DOHH2 (cell line): ENCODE measurements around the gene KCNG4.

Experiments
- H3F3A ChIP-seq: fragments of 200-600 bp; sonication (generic), shearing (Covaris generic); 2 replicates; pipeline ENCODE4 v1.6.0; 2016; ENCODE audit warnings: antibody characterized with exemption, mild to moderate bottlenecking; ENCODE audit not compliant: control insufficient read depth, insufficient read depth
- H3K27ac ChIP-seq: fragments of 200-600 bp; sonication (generic); 2 replicates; pipeline ENCODE4 v1.5.1; 2014; ENCODE audit warnings: low read depth, mild to moderate bottlenecking, low read length, moderate library complexity
- H3K27me3 ChIP-seq: fragments of 200-600 bp; sonication (generic); 2 replicates; pipeline ENCODE4 v1.6.1; 2014; ENCODE audit warnings: mild to moderate bottlenecking, low read length, mixed read lengths; ENCODE audit not compliant: control insufficient read depth
- H3K36me3 ChIP-seq: fragments of 200-600 bp; sonication (generic); 2 replicates; pipeline ENCODE4 v1.6.1; 2014; ENCODE audit warnings: mild to moderate bottlenecking, low read length, moderate library complexity, mixed read lengths; ENCODE audit not compliant: control insufficient read depth
- H3K4me1 ChIP-seq: fragments of 200-600 bp; sonication (generic); 2 replicates; pipeline ENCODE4 v1.6.1; 2014; ENCODE audit warnings: mild to moderate bottlenecking, low read length, mixed read lengths; ENCODE audit not compliant: control insufficient read depth
- H3K4me2 ChIP-seq: fragments of 200-600 bp; sonication (generic); 2 replicates; pipeline ENCODE4 v1.6.0; 2014; ENCODE audit warnings: mild to moderate bottlenecking, low read length, moderate library complexity
- H3K4me3 ChIP-seq: fragments of 200-600 bp; sonication (generic); 2 replicates; pipeline ENCODE4 v1.5.1; 2014; ENCODE audit warnings: mild to moderate bottlenecking, low read length, mixed read lengths
- H3K79me2 ChIP-seq: fragments of 200-600 bp; sonication (generic); 2 replicates; pipeline ENCODE4 v1.6.1; 2014; ENCODE audit warnings: mild to moderate bottlenecking, low read length, mixed read lengths; ENCODE audit not compliant: control insufficient read depth
- H3K9me2 ChIP-seq: fragments of 200-600 bp; sonication (generic); replicated peaks from 2 replicates; pipeline ENCODE4 v1.6.1; 2014; ENCODE audit warnings: mild to moderate bottlenecking, low read length, mixed read lengths; ENCODE audit not compliant: control insufficient read depth
- H3K9me3 ChIP-seq: fragments of 200-600 bp; sonication (generic); 2 replicates; pipeline ENCODE4 v1.6.1; 2014; ENCODE audit warnings: antibody characterized with exemption, low read length, mixed read lengths; ENCODE audit not compliant: control insufficient read depth, insufficient read depth
- H4K20me1 ChIP-seq: fragments of 200-600 bp; sonication (generic); 2 replicates; pipeline ENCODE4 v1.6.0; 2014; ENCODE audit warnings: low read depth, mild to moderate bottlenecking, antibody characterized with exemption, low read length, moderate library complexity; ENCODE audit not compliant: control insufficient read depth, insufficient read depth
- EZH2phosphoT487 ChIP-seq: fragments of 200-600 bp; sonication (generic); IDR thresholded peaks from 2 replicates; pipeline ENCODE4 v1.6.1; 2017; ENCODE audit warnings: borderline replicate concordance, mild to moderate bottlenecking, antibody characterized with exemption, low read length, moderate library complexity, mixed read lengths
- TF ChIP-seq, protein P1 (sequence below): fragments of 200-600 bp; sonication (generic); IDR thresholded peaks from one replicate; pipeline ENCODE4 v1.5.1; 2014; ENCODE audit warnings: antibody characterized with exemption, mild to moderate bottlenecking, low read depth, low read length; ENCODE audit not compliant: poor library complexity, severe bottlenecking

Gene KCNG4

DNA sequence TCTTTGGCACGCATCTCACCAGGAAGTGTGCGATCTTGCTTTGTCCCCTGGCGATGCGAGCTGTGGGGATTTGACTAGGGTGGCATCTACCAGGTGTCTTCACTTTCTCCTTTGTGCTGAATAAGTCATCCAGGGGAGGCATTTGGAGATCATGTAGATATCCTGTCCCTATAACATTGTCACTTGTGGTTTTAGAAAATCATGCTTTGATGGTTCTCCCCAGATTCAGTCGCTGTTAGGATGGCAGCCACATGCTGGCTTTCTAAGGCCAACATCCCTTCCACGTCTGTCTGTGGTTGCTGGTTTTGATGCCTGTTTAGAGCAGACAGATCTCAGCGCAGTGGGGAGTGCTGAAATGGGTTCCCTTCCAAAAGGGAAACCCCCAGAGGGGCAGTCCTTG, 46.3 kb downstream of the KCNG4 start:
- H3K9me2 ChIP-seq, result no peaks in the 10 kb centered on the region
- H3F3A ChIP-seq, result no peaks in the 10 kb centered on the region
- TF ChIP-seq EZH2phosphoT487, result no peak
- TF ChIP-seq, protein P1, sequence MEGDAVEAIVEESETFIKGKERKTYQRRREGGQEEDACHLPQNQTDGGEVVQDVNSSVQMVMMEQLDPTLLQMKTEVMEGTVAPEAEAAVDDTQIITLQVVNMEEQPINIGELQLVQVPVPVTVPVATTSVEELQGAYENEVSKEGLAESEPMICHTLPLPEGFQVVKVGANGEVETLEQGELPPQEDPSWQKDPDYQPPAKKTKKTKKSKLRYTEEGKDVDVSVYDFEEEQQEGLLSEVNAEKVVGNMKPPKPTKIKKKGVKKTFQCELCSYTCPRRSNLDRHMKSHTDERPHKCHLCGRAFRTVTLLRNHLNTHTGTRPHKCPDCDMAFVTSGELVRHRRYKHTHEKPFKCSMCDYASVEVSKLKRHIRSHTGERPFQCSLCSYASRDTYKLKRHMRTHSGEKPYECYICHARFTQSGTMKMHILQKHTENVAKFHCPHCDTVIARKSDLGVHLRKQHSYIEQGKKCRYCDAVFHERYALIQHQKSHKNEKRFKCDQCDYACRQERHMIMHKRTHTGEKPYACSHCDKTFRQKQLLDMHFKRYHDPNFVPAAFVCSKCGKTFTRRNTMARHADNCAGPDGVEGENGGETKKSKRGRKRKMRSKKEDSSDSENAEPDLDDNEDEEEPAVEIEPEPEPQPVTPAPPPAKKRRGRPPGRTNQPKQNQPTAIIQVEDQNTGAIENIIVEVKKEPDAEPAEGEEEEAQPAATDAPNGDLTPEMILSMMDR, result no peak
- H3K36me3 ChIP-seq, result no peaks in the 10 kb centered on the region
- H3K4me2 ChIP-seq, result peak overlapping the region; percentile 62
- no peaks in the 10 kb centered on the region for H3K79me2 ChIP-seq
- no peaks in the 10 kb centered on the region for H3K27me3 ChIP-seq
- H3K4me3 ChIP-seq, result peak overlapping the region; percentile 64
- no peaks in the 10 kb centered on the region for H3K9me3 ChIP-seq
- H4K20me1 ChIP-seq, result no peaks in the 10 kb centered on the region
- H3K4me1 ChIP-seq, result peaks cover 20% of the 10 kb centered on the region
- H3K27ac ChIP-seq, result no peak overlapping the region

DNA sequence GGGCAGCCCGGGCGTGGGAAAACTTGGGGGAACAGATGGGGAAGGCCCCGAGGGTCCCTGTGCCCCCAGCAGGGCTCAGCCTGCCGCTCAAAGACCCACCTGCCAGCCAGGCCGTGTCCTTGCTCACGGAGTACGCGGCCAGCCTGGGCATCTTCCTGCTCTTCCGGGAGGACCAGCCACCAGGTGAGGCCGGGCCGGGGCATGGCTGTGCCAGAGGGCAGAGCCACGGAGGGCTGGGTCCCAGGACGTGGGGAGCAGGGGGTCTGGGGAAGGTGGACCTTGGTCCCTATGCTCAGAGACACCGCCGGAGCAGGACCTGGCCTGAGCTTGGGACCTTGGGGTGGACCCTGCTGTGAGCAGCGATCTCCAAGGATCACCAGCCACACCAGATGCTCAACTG, 48.3 kb downstream of the KCNG4 start:
- Histone ChIP-seq H3K79me2 (peaks cover 7% of the 10 kb centered on the region), H3K9me3 (no peaks in the 10 kb centered on the region), H3K27me3 (no peaks in the 10 kb centered on the region), H3K4me1 (peaks cover 24% of the 10 kb centered on the region), H3K36me3 (no peaks in the 10 kb centered on the region; the same call in 1 of the 2 replicates), H3K4me2 (no peak overlapping the region), H4K20me1 (no peaks in the 10 kb centered on the region), H3K4me3 (no peak overlapping the region), H3K27ac (no peak overlapping the region), H3K9me2 (no peaks in the 10 kb centered on the region), H3F3A (no peaks in the 10 kb centered on the region)
- TF ChIP-seq, protein P1, result no peak
- TF ChIP-seq EZH2phosphoT487, result no peak

DNA sequence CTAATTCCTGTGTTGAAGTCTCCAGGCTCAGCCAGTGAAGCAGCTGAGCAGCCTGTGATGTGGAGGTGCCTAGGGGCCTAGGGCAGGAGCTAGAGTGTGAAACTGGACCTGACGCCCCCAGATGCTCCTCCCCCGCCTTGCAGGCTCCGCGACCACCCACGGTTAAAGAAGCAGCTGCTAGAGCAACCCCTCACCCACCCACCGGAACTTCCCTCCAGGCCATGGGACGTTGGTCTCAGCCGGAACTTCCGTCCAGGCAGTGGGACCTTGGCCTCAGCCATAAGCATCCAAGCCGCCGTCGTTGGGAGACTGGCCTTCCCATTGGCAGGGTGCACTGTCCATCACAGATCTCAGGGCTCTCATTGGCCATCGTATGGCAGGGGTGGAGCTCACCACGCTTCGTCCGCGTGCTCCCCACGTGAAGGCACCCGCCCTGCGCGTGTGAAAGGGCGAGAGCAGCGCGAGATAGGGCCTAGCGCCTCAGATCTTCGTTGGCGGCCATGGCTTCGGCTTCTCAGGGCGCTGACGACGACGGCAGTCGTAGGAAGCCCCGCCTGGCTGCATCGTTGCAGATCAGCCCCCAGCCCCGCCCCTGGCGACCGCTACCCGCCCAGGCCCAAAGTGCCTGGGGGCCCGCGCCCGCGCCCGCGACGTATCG, 49.0 kb downstream of the KCNG4 start, which contains the start of gene ADAD2:
Gene ADAD2 (plus strand): TSS at position 427 of the 658 bp plus-strand sequence. CDS start 74 bp downstream, at position 501.
- H3F3A ChIP-seq, result no peaks in the 10 kb centered on the region
- no peak for TF ChIP-seq EZH2phosphoT487
- TF ChIP-seq, protein P1, result no peak
- no peak within 1 kb of the TSS for H3K4me2 ChIP-seq
- no peaks in the 10 kb centered on the region; the same call in 1 of the 2 replicates for H3K36me3 ChIP-seq
- H3K9me3 ChIP-seq, result no peaks in the 10 kb centered on the region
- H3K9me2 ChIP-seq, result no peaks in the 10 kb centered on the region
- H3K27ac ChIP-seq, result no peak within 1 kb of the TSS
- H3K27me3 ChIP-seq, result no peaks in the 10 kb centered on the region
- H3K4me1 ChIP-seq, result peaks cover 27% of the 10 kb centered on the region
- H3K79me2 ChIP-seq, result peaks cover 13% of the 10 kb centered on the region
- H3K4me3 ChIP-seq, result no peak within 1 kb of the TSS
- no peaks in the 10 kb centered on the region for H4K20me1 ChIP-seq
